Smooth muscle cell (in vitro differentiated cells): ENCODE measurements around the gene RAB20. TPM values are rescaled to one million over a fixed set of nuclear protein-coding genes. Genes with fewer than 3 reads are reported as not detected.

Experiments used
- DNase-seq: peaks from one replicate; lab custom pipeline; 2025; ENCODE audit not compliant: unreplicated experiment; lab: John Stamatoyannopoulos, UW
- H2AFZ ChIP-seq: fragments of 200-600 bp; sonication (generic); 2 replicates; pipeline ENCODE4 v1.6.0; 2016; ENCODE audit warnings: antibody characterized with exemption, low read depth, mild to moderate bottlenecking
- H3F3A ChIP-seq: fragments of 200-600 bp; sonication (generic); 2 replicates; pipeline ENCODE4 v1.6.0; 2017; ENCODE audit warnings: antibody characterized with exemption, low read depth
- H3K27ac ChIP-seq: fragments of 200-600 bp; sonication (generic); 2 replicates; pipeline ENCODE4 v1.5.1; 2016; ENCODE audit warnings: low read depth, mild to moderate bottlenecking
- H3K27me3 ChIP-seq: fragments of 200-600 bp; sonication (generic); 2 replicates; pipeline ENCODE4 v1.6.1; 2016; ENCODE audit warnings: low read depth, mild to moderate bottlenecking
- H3K36me3 ChIP-seq: fragments of 200-600 bp; sonication (generic); 2 replicates; pipeline ENCODE4 v1.5.1; 2016; ENCODE audit warnings: low read depth
- H3K4me1 ChIP-seq: fragments of 200-600 bp; sonication (generic); 2 replicates; pipeline ENCODE4 v1.5.1; 2016; ENCODE audit warnings: low read depth
- H3K4me2 ChIP-seq: fragments of 200-600 bp; sonication (generic); 2 replicates; pipeline ENCODE4 v1.6.0; 2016; ENCODE audit warnings: mild to moderate bottlenecking
- H3K4me3 ChIP-seq: fragments of 200-600 bp; sonication (generic); 2 replicates; pipeline ENCODE4 v1.5.1; 2016; ENCODE audit warnings: mild to moderate bottlenecking
- H3K79me2 ChIP-seq: fragments of 200-600 bp; sonication (generic); 2 replicates; pipeline ENCODE4 v1.6.0; 2016; ENCODE audit warnings: low read depth, mild to moderate bottlenecking
- H3K9ac ChIP-seq: fragments of 200-600 bp; sonication (generic); 2 replicates; pipeline ENCODE4 v1.6.0; 2016; ENCODE audit warnings: low read depth
- H3K9me3 ChIP-seq: fragments of 200-600 bp; sonication (generic); replicated peaks from 2 replicates; pipeline ENCODE4 v1.5.1; 2016; ENCODE audit warnings: low read depth
- H4K20me1 ChIP-seq: fragments of 200-600 bp; sonication (generic); 2 replicates; pipeline ENCODE4 v1.6.0; 2016; ENCODE audit warnings: low read depth
- WGBS: methylation state at CpG from one replicate; pipeline ENCODE4 v1.1.7; 2016; ENCODE audit warnings: low lambda C conversion rate; 5-methylcytosine and 5-hydroxymethylcytosine counted together
- polyA plus RNA-seq: library from polyadenylated mRNA; unstranded; fragments of >200 nt; fragmentation: Nextera tagmentation; extraction: Ambion mirVana; gene quantifications from 2 replicates; pipeline ENCODE4 v1.2.1, GENCODE V29; 2016
- total RNA-seq: library from RNA; depleted of rRNA; stranded (reverse); fragments of >200 nt; gene quantifications from 2 replicates; pipeline ENCODE4 v1.2.3, GENCODE V29; 2014
- TF ChIP-seq, protein P1 (sequence below): fragments of 200-600 bp; sonication (generic); IDR thresholded peaks from 2 replicates; pipeline ENCODE4 v1.5.1; 2017; ENCODE audit warnings: borderline replicate concordance, mild to moderate bottlenecking, antibody characterized with exemption; ENCODE audit not compliant: insufficient read depth, poor library complexity, severe bottlenecking

The RAB20 gene
- total and polyA plus RNA-seq, 2 experiments from 2014 or later: 12.9 to 18.0 TPM

DNA sequence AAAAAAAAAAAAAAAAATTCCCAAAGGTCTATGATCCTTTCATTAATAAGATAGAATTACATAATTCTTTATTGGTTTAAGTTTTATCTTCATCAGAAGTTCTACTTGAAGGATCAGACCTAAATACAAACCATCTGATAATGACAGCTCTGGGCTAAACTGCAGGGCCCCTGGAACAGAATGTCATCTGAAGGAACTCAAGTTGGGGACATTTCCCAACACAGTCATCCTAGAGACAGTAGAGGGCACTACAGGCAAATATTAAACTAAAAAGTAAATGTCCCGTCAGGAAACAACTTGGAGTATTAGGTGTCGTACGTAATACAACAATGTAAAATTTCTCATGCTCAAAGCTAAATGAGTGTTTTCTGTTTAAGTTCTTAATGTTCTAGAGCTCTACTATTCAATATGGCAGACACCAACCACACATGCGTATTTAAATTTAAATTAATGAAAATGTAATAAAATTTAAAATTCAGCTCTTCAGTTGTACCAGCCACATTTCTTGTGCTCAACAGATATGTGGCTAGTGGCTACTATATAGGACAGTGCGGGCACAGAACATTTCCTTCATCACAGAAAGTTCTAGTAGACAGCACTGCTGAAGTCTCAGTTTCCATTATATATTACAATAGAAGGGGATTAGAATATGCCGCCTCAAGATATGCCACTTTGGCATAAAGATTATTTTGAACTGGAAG is 32.1 kb upstream of the RAB20 start:
- H3K4me3 ChIP-seq: no peak overlapping the region
- TF ChIP-seq, protein P1, sequence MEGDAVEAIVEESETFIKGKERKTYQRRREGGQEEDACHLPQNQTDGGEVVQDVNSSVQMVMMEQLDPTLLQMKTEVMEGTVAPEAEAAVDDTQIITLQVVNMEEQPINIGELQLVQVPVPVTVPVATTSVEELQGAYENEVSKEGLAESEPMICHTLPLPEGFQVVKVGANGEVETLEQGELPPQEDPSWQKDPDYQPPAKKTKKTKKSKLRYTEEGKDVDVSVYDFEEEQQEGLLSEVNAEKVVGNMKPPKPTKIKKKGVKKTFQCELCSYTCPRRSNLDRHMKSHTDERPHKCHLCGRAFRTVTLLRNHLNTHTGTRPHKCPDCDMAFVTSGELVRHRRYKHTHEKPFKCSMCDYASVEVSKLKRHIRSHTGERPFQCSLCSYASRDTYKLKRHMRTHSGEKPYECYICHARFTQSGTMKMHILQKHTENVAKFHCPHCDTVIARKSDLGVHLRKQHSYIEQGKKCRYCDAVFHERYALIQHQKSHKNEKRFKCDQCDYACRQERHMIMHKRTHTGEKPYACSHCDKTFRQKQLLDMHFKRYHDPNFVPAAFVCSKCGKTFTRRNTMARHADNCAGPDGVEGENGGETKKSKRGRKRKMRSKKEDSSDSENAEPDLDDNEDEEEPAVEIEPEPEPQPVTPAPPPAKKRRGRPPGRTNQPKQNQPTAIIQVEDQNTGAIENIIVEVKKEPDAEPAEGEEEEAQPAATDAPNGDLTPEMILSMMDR: peak; percentile 55
- H3K36me3 ChIP-seq: no peaks in the 10 kb centered on the region
- H4K20me1 ChIP-seq: no peaks in the 10 kb centered on the region
- no peaks in the 10 kb centered on the region for H3K27me3 ChIP-seq
- no peak for DNase-seq
- H3K27ac ChIP-seq: no peak overlapping the region
- no peaks in the 10 kb centered on the region for H3K4me1 ChIP-seq
- 56% methylated on average over 6 of the region's 6 CpGs for WGBS
- H3K4me2 ChIP-seq: peak overlapping the region; percentile 32
- no peaks in the 10 kb centered on the region for H3F3A ChIP-seq
- H3K9ac ChIP-seq: no peak overlapping the region
- no peaks in the 10 kb centered on the region for H3K79me2 ChIP-seq
- no peaks in the 10 kb centered on the region for H3K9me3 ChIP-seq
- no peak overlapping the region for H2AFZ ChIP-seq

DNA sequence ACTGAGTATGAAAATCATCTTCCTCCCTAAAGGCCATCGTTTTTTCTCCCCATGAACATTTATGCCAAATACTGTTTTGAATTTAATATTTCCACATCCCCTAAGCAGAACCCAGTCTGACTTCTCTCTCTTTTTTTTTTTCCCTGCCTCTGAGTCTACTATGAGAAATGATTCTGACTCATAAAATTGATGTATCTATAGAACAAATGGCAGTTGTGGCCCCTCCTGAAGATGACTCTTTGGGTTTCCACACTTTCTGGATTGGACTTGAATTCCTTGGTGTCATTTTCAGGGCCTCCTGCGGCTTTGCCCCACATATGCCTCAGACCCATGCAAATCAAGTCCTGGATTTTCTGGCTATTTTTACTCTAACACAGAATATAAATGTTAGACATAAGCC is 31.1 kb upstream of the RAB20 start:
- Histone ChIP-seq H3K36me3 (no peaks in the 10 kb centered on the region), H3K4me1 (no peaks in the 10 kb centered on the region), H3K79me2 (no peaks in the 10 kb centered on the region), H3F3A (no peaks in the 10 kb centered on the region), H3K27me3 (no peaks in the 10 kb centered on the region), H3K4me2 (no peak overlapping the region), H2AFZ (no peak overlapping the region), H3K4me3 (no peak overlapping the region), H3K9me3 (no peaks in the 10 kb centered on the region), H3K27ac (no peak overlapping the region), H4K20me1 (no peaks in the 10 kb centered on the region), H3K9ac (no peak overlapping the region)
- WGBS: 94% methylated on average over 2 of the region's 2 CpGs
- TF ChIP-seq, protein P1: no peak
- DNase-seq: no peak

DNA sequence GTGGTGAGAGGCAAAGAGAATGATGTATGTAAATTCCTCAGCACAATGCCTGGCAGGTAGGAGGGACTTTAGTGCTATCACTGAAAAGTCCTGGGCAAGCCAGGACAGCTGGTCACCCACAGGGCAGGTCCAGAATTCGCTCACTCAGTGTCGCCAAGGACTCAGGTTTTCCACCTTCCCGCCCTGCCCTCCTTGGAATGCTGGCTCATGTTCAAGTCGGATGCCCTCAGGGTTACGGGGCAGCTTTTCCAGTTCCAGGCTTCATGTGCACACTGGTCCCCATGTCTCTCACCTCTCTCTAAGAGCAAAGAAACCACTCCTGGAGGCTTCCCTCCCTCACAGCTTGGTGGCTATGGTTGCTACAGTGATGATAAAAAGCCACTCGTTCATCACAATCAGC is 29.1 kb upstream of the RAB20 start:
- Histone ChIP-seq H3K9ac (no peak overlapping the region), H3K27ac (no peak overlapping the region), H2AFZ (no peak overlapping the region), H3K4me1 (no peaks in the 10 kb centered on the region), H3K36me3 (no peaks in the 10 kb centered on the region), H3K4me3 (no peak overlapping the region), H3F3A (no peaks in the 10 kb centered on the region), H3K27me3 (no peaks in the 10 kb centered on the region), H3K79me2 (no peaks in the 10 kb centered on the region), H3K9me3 (no peaks in the 10 kb centered on the region), H3K4me2 (no peak overlapping the region), H4K20me1 (no peaks in the 10 kb centered on the region)
- no peak for DNase-seq
- TF ChIP-seq, protein P1: no peak
- 82% methylated on average over 6 of the region's 6 CpGs for WGBS
